ENCODE data around the gene APOO.

APOO gene

DNA sequence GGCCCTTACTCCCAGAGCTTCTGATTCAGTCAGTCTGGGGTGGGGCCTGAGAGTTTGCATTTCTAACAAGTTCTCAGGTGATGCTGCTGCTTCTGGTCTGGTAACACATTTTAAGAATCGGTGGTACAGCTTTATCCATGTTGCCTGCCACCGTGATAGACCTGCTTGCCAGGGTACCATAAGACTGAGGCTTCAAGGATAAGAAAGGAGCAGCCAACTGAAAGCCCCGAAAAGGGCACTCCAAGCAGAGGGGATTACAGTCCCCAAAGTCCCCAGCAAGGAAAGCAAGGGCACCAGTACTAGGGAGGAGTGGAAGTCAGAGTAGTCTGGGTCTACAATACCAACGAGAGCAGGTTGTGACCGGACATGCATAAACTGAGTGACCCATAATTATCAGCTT is 49.8 kb downstream of the APOO start:
- no peak for DNase-seq

DNA sequence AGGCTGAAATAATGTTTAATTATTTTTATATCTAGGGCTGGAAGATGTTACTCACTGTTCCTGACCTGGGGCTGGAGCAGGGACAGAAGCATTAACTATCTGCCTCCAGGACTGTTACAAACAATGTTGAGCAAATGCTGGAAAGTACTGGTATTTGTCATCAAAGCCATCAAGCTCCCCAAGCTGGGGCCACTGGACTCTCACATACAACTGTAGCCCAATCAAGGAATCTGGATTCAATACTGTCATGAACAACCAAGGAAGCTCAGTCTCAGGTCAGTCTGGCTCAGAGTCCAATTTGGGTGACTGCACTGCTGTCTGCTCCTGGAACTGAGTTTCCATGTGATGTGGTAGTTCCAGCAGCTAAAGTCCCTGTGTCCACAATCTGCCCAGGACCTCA is 50.4 kb downstream of the APOO start:
- DNase-seq = no peak

DNA sequence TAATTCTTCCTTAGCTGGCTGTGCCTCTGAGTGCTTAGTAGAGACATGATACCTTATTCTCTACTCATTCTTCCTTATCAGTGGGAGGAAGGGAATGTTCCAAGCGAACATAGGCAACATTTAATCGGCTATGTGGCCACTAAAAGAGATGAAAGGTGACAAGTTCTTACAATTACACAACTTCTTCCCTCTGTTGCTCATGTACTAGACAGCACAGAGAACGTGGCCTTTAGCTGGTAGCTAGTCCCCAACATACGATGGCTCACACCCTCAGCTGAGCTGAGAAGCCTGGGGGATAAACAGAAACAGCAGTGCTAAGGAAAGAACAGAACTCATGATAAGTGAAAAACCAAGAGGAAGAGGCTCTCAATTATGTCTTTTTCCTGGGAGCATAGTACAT is 52.2 kb downstream of the APOO start:
- DNase-seq = no peak

DNA sequence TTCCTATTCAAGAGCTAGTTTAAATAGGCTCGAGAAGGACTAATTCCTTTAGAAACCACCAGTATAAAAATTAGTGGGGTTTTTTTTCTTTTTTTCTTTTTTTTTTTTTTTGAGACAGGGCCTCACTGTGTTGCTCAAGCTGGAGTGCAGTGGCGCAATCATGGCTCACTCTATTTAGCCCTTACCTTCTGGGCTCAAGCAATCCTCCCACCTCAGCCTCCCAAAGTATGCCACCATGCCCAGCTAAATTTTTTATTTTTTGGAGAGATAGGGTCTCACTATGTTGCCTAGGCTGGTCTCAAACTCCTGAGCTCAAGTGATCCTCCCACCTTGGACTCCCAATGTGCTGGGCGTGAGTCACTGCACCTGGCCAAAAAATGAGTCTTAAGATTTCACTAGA is 52.8 kb downstream of the APOO start:
- no peak for DNase-seq

DNA sequence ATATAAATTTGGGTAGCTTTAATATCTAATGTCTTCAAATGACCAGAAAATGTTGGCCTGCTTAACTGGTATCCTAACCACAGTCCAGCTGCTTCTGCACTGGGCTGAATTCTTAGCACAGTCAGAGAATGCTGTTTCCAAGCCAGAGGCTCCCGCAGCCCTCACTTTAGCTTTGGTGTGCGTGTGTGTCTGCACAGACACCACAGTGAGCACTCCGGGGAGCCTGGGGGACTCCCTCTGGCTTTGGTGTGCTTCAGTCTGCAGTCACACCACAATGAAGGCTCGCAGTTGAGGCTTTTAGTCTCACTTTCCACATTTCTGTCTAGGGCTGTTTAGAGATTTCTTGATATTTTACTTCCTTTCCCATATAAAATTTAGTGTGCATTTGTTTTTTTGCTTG is 53.6 kb downstream of the APOO start:
- DNase-seq = no peak

DNA sequence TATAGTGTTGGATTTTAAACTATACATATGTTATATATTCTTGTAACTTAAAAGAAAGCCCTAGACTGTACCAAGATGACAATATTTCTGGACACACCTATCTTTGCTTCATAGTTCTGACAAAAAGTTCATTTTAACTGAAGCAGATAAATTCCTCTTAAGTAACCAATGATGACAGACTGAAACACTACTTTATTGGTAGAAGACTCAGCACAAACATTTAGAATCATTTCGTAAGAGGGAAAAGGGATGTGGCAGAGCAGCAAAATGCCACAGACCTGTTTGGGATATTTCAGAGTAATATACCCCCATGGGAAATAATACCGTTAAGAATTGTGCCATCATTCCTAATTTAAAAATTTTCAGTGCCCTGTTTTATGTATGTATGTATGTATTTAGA is 56.2 kb downstream of the APOO start:
- DNase-seq = no peak

DNA sequence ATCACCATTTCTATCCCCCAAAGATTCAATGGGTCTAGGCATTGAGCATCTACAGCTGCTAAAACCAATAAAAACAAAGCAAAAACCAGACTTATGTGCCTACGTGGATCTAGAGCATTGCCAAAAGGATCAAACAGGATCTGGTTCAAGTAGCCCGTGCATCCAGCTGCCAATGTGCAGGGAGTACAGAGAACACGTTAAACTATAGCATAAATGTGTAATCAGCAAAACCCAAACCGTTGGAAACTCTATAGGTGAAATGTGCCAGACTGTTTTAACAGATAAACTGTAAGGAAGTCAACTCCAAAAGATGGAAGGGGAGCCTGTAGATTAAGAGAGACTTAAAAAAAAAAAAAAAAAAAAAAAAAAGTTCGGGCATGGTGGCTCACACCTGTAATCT is 58.5 kb downstream of the APOO start:
- no peak for DNase-seq

DNA sequence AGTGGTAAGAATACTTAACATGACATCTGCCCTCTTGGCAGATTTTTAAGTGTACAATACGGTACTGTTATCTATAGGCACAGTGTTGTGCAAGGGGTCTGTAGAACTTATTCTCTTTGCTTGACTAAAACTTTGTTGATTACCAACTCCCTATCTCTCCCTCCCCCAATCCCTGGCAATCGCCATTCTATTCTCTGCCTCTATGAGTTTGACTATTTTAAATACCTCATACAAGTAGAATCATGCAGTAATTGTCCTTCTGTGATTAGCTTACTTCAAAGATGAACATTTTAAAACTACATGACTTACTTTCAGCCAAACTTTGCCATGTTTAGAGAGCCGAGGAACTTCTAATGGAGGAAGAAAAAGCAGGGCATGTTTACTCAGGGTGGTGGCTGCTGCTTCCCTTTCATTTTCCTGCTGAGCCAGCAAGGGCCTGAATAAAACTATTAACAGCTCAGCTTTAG is 62.4 kb downstream of the APOO start:
- no peak for DNase-seq

DNA sequence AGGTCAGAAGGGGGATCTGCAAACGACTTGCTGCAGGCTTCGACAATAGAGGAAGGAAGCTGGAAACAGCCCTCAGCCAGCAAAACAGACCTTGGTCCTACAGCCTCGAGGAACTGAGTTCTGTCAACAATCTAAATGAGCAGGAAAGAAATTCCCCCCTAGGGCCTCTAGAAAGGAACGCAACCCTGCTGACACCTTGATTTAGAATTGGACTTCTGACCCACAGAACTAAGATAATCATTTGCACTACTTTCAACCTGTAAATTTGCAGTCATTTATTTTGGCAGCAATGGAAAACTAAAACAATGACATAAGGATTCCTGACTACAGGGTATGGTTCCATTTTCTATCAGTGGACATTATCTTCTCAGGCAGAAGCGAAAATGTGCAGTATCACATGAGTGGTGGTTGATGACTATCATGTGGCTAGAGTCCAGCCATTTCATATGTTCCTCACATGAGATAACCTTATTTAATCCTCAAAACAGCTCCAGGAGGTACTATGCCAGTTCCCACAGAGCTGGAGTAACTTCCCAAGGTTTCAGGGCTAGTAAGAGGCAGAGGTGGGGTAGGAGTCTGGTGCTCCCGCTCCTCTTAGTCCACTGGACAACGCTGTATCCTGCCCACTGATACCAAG is 63.1 kb downstream of the APOO start:
- no peak for DNase-seq

DNA sequence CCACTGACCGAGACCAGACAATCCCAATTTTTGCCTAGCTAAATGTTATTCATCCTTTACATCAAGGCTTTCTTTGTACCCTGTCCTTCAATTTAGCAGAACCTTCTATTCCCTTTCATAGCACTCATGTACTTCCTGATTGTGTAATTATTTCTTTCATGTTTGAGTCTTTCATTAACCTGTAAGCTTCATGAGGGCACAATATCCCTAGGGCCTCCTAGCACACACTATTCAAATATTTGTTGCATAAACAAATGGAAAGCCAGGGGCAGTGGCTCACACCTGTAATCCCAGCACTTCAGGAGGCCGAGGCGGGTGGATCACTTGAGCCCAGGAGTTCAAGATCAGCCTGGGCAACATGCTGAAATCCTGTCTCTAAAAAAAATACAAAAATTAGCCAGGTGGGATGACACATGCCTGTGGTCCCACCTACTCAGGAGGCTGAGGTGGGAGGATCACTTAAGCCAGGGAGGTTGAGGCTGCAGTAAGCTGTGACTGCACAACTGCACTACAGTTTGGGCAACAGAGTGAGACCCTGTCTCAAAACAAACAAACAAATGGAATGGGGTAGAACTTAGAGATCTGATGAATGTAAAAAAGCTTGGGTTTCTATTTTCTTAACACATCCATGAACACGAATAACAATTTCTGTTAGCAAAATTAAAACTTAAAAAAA is 65.8 kb downstream of the APOO start:
- no peak for DNase-seq

DNA sequence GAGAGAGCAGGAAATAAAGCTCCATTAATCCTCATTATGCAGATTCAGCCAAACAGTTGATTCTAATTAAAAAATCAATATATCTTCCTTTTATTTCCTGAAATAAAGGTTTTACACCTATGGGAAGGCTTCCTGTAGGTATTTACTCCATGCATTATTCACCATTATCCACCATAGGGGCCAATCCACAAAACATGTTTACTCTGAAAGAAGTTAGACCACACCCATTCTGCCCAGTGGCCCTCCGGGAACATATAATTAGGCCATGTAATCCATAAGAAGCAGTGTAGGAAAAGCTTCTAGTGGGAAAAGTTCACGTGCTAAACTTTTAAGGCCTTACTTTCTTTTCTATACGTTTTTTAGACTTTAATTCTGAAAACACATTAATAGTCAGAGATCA is 67.1 kb downstream of the APOO start:
- no peak for DNase-seq

DNA sequence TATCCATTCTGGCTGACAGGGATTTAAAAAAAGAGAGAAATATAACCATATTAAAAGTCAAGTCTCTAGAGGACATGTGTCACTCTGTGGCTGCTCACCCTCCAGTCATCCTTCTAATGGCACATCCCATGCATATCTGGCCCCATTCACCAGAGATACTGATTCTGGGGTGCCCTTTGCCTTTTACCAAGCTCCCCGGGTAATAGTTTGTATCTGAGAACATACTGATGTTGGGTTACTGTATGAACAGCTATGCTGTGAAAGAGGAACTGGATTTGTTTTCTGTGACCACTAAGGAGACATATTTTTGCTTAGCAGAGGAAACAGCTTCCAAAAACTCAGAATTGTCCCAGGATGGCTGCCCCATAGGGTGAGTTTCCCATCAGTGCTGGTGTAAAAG is 68.8 kb downstream of the APOO start:
- no peak for DNase-seq

DNA sequence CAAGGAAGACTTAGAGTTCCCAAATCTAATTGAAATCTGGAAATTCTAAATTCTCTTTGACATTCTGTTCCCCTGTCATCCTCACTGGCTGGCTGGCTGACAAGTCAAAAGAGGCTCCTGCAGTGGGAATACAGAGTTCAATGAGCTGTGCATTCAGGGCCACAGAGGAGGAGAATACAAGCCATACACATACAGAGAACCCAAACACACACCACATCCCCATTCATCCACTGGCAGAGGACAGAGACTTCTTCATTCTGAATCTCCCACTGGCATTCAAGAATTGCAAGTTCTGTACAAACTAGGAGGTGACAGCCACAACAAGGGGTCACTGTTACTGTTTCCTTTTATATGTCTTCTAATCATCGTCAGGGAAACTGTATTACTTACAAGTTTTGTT is 75.0 kb downstream of the APOO start:
- no peak for DNase-seq

DNA sequence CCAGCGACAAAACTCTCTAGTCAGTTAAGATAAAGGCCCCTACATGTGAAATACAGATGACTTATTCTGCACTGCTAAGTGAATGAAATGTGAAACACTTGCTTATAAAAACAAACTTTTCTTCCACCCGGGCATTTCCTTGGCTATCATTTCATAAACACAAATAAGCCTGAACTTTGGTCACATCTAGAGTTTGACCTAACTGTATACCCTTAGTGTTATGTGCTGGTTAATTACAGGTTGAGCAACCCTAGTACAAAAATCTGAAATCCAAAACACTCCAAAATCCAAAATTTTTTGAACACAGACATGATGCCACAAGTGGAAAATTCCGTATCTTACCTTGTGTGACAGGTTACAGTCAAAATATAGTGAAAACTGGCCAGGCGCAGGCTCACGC is 78.9 kb downstream of the APOO start:
- DNase-seq = no peak

DNA sequence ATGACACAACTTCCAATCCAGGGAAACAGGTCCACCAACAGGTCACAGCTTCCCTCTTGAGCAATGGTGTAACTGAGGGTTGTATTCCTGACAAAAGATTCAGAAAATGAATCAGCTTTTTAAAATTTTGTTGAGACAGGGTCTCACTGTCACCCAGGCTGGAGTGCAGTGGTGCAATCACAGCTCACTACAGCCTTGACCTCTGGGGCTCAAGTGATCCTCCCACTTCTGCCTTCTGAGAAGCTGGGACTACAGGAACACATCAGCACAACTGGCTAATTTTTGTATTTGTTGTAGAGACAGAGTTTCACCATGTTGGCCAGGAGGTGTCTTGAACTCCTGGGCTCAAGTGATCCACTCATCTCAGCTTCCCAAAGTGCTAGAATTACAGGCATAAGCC is 81.1 kb downstream of the APOO start:
- no peak for DNase-seq

DNA sequence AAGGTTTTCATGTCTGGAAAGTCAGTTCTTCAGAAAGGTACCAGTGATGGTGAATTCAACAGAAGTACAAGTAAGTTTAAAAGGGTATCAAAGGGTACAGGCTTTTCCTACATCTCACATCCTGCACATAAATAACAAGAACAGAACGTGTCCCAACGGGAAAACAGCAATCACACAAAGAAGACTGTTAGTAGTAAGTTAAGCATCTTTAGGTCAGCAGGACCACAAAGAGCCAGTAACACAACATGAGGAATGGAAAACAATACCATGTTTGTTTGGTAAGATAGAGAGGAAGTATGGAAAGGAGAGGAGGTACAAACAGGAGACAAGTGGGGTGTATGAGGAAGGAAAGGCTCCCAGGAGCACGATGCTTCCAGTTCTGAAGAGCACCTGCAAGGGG is 81.5 kb downstream of the APOO start:
- DNase-seq = no peak

DNA sequence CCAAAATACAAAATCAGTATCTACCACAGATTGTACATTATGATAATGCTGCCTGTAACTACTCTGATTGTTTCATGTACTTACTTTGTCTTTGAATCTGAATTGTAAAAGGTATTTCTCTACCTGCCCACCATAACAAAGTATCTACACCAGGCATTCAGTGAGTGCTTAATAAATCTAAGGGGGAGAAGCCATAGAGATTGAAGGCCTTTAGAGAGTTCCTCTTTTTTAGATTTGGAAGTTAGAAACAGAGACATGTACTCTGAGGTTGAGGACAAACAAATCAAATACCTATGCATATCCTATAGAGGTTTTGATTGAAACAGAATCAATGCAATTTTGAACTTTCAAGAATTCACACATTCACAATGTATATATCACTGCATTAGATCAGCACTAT is 82.1 kb downstream of the APOO start:
- no peak for DNase-seq

DNA sequence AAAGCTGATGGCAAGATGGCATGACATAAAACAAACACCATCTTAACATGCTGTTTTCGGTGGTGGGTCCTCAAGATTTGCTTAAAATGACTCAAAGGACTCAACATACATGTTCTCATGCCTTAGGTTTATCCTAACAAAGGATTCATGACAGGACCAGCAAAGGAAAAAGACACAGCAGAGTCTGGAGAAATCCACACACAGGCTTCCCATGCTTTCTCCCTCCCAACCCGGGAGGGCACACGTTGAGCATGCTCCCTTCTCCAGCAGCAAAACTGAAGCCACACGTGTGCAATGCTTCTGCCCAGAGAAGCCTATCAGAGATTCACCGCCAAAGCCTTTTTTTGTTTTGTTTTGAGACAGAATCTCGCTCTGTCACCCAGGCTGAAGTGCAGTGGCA is 84.9 kb downstream of the APOO start:
- no peak for DNase-seq

DNA sequence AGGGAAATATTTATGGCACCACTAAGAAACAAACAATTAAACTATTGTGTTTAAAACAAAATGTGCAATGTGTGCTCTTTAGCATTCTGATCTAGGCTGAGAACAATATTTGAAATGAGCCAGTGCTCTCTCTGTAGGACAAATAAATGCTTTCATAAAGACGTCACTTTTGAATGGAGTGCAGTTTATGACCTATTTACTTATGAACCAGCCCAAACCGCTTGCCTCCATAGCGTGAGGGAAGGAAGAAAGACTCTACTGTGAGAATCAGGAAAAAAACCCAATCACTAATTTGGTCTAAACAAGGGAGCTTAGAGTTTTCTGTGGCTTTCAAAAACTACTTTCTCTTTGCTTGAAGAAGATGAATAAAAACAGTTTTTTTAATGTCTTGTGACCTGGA is 85.3 kb downstream of the APOO start:
- no peak for DNase-seq

DNA sequence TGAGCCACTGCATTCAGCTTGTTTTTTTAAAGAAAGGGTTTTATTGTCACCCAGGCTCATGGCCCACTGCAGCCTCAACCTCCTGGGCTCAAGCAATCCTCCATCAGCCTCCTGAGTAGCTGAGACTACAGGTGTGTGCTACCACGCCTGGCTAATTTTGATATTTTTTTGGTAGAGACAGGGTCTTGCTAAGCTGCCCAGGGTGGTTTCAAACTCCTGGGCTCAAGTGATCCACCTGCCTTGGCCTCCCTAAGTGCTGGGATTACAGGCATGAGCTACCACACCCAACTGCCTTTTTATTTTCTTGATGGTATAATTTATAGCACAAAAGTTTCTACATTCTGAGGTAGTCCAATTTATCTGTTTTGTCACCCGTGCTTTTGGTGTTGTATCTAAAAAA is 85.9 kb downstream of the APOO start:
- DNase-seq = no peak

DNA sequence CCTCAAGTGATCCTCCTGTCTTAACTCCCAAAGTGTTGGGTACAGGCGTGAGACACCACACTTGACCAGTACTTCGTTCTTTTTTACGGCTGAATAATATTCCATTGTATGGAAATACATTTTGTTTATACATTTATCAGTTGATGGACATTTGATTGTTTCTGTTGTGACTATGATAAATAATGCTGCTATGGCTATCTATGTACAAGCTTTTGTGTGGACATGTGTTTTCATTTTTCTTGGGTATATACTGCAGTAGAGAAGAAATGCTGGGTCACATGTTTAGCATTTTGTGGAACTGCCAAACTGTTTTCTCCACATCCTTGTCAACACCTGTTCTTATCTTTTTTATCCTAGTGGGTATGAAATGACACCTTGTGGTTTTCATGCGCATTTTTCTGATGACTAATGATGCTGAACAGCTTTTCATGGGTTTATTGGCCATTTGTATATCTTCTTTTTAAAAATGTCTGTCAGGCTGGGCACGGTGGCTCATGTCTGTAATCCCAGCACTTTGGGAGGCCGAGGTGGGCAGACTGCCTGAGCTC is 87.4 kb downstream of the APOO start:
- no peak for DNase-seq

DNA sequence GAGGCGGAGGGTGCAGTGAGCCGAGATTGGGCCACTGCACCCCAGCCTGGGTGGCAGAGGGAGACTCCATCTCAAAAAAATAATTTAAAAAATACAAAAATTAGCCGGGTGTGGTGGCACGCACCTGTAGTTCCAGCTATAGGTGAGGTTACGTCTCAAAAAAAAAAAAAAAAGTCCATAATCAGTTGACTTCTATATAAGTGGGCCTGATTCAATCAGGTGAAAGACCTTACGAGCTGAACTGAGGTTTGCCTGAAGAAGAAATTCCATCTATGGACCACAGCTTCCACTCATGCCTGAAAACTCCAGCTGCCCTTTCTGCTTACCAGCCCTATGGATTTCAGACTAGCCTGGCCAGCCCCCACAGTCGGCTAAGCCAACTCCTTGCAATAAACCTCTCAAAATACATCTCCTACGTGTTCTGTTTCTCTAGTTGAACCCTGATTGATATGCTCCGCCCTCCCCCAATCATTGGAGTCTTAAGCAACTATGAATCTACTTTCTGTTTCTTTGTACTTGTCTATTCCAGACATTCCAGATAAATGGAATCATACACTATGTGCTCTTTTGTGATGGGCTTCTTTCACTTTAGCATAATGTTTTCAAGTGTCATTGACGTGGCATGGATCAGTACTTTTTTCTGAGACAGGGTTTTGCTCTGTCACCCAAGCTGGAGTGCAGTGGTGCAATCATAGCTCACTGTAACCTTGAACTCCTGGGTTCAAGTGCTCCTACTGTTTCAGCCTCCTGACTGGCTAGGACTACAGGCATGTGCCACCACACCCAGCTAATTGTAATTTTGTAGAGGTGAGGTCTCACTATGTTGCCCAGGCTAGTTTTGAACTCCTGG is 88.1 kb downstream of the APOO start:
- no peak for DNase-seq

DNA sequence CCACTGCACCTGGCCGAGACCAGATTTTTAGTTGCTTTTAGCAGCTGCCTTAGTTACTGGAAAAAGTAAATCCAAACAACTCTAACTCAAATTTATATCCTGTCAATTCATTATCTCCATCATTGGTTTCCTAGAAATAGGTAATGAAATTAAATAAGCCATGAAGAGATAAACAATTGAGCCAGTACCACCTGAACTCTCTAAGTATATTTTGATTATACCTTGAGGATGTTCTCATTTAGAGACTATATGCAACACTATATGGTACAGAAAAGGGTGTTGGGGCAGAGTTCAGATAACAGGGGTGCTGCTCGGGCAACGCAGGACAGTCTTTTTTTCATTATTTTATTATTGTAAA is 89.8 kb downstream of the APOO start:
- DNase-seq = no peak

DNA sequence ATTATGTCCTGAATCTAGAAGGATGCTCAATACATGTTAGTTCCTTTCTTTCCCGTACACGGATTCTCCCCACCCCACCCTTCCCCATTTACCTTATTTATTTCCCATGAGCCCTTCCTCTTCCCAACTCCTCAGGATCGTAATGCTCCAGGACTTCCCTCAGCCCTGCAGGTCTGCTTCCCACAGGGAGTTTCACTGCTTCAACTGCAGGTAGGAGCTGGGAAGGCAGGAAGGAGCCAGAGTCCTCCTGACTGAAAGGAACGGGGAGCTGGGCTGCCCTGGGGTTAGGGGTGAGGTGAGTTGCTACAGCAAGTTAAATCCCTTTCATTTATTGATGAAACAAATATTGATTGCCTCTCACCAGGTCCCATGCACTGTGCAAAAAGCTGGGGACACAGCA is 91.6 kb downstream of the APOO start:
- DNase-seq = no peak

Measured in activated CD8-positive, alpha-beta memory T cell treated with anti-CD3 and anti-CD28 coated beads, Interleukin-2, amount 50 U/mL, for 4 hours (primary cell).